HG03521 (cell line): ENCODE results near the gene CHADL.

Source experiments
- ATAC-seq: cut with Tn5 transposase; IDR thresholded peaks from one replicate; pipeline ENCODE4 v1.9.1; 2021; ENCODE audit warnings: mild to moderate bottlenecking, moderate library complexity; ENCODE audit not compliant: unreplicated experiment

CHADL gene

GRCh38 chr22:41256254-41257253, 15.8 kb upstream of the CHADL start:
- no peak for ATAC-seq

DNA sequence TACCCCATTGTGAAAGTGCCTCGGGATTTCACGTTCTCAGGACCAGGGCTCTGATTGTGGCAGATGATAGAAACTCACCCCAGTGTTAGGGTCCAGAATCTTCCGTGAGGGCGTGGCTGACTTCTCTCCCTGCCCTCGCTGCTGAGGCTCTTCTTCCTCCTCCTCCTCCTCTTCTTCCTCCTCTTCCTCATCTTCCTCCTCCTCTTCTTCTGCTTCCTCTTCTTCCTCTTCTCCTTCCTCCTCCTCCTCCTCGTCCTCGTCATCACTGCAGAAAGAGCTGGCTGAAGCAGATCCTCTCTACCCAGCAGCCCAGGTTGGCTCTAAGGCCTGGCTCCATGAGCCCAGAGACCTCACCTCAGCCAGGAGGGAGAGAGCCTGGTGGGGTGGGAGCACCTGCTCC, 13.5 kb upstream of the CHADL start:
- ATAC-seq = no peak

DNA sequence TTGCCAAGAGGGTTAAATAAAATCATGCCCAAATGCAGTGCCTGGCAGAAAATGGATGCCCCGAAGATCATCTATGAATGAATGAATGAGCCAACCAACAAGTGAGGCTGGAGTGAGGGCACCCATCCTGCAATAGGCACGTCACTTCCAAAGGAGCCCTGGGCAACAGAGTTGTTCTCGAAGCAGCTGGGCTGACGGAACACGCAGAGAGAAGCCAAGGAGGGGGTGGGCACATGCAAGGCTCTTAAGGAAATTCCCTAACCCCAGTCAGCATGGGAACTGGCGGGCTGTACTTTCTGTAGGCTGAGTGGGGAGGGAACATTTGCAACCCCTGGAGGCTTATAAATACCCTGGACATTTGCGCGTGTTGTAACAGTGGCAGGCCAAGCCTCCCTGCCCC, 11.6 kb upstream of the CHADL start:
- no peak for ATAC-seq

DNA sequence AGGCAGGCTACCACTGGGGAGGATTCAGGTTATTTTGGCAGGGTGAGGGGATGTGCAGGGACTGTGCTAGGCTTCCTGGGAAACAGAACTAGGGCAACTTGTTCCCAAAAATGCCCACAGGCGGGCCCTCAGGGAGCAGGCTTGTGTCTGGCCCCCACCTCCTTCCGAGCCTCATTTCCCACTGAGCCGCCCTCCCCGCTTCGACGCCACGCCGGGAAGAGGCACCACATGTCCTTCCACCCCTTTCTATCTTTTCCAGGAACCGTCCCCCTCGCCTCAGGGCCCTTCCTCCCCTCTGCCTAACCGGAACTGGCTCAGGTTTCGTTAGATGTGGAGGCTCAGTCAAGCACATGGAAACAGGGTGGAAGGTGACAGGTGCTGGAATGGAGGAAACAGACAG, 9.4 kb upstream of the CHADL start:
- ATAC-seq = no peak

DNA sequence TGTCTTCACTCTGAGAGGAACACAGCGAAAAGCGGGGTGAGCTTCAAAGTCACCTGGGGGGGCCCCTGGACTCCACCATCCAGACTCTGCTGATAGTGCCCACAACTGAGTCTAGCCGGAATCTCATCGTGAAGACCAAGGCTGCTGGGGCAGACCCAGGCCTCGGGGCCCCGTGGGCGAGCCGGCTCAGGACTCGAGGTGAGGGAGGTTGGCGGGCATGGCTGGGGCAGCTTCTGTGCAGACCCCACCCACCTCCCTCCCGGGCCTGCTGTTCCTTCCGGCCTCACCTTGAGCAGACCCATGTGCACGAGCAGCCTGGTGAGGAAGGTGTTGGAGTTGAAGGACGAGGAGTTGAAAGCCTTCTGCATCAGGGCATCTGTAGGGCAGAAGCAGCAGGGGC, 8.7 kb upstream of the CHADL start:
- no peak for ATAC-seq

DNA sequence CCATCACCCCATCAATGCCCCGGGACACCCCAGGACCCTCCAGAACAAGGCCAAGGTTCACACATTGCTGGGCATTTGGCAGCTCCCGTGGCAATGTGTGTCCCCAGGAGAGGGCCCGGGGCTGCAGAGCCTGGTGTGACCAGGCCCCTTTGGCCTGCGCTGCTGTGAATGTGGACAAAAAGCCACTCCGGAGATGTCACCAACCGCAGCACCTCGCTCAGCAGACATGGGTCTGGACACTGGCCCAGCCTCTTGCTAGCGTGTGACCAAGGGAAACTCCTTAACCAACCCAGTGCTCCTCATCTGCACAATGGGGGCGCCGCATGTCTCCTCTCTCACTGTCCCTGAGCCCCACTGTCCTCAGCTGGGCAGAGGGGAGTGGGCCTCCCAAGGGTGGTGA, 8.0 kb upstream of the CHADL start:
- ATAC-seq = no peak

GRCh38 chr22:41248314-41248713, 7.6 kb upstream of the CHADL start:
- no peak for ATAC-seq

GRCh38 chr22:41247703-41248102, 7.0 kb upstream of the CHADL start:
- ATAC-seq = no peak

DNA sequence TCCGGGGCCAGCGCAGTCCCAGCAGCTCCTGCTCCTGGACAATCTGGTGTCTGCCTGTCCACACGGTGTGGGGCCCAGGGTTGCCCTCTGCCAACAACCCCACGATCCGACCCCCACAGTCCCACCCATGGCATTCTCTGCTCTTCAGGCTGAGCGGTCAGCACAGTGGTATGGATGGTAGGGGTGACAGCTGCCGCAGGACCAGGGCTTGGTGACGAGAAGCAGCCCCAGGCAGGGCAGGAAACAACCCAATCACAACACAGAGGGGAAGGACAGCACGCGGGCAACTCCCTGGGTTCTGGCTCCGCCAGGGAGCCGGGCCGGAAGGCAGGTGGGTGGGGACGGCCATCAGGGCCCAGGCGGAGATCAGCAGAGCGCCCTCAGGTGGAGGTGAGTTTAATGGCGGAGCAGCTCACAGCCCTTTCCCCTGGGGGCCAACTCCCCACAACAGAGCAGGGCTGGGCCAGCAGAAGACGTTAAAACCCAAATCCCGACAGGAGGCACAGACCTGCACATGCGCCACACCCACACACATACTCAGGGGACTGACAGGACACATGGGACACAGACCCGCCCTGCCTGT, 5.3 kb upstream of the CHADL start:
- no peak for ATAC-seq

- no peak for ATAC-seq
Measured at GRCh38 chr22:41243361-41243760, 2.6 kb upstream of the CHADL start.

DNA sequence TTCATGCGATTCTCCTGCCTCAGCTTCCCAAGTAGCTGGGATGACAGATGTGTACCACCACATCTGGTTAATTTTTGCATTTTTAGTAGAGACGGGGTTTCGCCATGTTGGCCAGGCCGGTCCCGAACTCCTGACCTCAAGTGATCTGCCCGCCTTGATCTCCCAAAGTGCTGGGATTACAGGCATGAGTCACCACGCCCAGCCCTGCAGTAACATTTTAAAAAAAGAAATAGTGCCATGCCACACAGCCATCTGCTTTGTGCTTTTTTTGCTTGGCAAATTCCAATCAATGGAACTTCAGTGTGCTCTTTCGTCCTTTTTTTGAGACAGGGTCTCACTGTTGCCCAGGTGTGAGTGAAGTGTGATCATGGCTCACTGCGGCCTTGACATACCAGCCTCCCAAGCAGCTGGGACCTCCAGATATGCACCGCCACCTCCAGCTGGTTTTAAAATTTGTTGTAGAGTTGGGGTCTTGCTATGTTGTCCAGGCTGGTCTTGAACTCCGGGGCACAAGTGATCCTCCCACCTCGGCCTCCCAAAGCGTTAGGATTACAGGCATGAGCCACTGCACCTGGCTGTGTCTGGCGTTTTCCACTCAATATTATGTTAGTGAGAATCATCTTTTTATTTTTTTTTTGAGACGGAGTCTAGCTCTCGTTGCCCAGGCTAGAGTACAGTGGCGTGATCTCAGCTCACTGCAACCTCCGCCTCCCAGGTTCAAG, 1.8 kb upstream of the CHADL start:
- ATAC-seq = no peak

- ATAC-seq = no peak
Measured at GRCh38 chr22:41241133-41241676, 474 bp upstream of the CHADL start.

- no peak for ATAC-seq
Measured at GRCh38 chr22:41239443-41240128, 1.1 kb downstream of the CHADL start.

DNA sequence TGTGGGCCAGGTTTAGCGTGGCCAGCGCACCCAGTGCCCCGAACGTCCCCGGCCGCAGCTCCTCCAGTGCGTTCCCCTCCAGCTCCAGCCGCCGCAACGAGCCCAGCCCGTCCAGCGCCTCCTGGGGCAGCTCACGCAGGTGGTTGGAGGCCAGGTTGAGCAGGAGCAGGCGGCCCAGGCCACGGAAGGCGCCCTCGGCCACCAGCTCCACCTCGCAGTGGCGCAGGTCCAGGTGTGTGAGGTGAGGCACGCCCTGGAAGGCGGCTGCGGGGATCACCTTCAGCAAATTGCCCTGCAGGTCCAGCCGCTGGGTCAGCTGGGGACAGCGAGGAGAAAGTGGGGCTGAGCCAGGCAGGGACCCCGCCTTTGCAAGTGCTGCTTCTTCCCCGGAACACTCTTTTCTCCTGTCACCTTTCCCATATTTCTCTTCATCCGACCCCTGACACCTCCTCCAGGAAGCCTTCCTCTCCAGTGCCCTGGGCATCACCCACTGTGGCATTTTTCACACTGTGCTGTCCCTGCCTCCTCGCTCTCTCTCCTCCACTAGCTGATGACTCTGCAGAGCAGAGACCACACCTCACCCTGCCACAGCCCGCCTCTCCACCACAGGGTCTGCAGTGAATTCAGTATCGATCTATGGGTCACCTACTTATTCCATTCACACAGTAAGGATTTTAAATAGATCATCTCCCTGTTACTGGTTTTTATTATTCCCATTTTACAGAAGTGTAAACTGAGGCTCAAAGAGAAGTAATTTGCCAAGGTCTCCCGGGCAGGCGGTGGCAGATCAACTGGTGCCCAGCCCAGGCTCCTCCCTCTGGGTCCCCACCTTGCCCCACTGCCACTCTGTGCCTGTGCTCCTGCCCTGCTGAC, 1.9 kb downstream of the CHADL start:
- no peak for ATAC-seq

DNA sequence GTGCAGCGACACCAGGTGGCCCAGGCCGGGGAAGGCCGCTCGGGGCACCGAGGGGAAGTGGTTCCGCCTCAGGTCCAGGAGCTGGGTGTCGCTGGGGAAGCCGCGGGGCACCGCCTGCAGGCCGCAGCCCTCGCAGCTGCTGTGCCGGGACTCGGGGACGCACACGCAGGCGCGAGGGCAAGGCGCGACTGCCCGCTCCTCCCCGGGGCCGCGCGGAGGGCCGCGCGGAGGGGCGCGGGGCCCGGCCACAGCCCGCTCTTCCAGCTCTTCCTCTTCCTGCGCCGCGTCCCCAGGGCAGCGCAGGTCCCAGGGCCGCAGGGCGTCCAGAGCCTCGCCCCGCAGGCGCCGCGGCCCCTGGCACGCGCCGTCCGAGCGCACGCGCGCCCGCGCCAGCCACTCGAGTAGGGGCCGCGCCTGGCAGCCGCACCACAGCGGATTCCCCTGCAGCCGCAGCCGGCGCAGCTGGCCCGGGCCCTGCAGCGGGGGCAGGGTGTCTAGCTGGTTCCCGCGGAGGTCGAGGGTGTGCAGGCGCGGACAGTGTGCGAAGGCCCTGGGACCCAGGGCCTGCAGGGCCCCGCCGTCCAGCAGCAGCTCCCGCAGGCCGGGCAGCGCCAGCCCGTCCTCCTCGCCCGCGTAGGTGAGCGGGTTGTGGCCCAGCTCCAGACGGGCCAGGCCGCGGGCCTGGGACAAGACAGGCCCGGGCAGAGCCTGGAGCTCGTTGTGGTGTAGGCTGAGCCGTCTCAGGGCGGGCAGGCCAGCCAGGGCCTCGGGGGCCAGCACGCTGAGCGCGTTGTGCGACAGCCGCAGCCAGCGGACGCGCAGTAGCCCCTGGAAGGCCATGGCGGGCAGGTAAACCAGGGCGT, 2.8 kb downstream of the CHADL start:
- ATAC-seq = peak; percentile 59

- no peak for ATAC-seq
Measured at GRCh38 chr22:41237036-41237706, 3.6 kb downstream of the CHADL start.

DNA sequence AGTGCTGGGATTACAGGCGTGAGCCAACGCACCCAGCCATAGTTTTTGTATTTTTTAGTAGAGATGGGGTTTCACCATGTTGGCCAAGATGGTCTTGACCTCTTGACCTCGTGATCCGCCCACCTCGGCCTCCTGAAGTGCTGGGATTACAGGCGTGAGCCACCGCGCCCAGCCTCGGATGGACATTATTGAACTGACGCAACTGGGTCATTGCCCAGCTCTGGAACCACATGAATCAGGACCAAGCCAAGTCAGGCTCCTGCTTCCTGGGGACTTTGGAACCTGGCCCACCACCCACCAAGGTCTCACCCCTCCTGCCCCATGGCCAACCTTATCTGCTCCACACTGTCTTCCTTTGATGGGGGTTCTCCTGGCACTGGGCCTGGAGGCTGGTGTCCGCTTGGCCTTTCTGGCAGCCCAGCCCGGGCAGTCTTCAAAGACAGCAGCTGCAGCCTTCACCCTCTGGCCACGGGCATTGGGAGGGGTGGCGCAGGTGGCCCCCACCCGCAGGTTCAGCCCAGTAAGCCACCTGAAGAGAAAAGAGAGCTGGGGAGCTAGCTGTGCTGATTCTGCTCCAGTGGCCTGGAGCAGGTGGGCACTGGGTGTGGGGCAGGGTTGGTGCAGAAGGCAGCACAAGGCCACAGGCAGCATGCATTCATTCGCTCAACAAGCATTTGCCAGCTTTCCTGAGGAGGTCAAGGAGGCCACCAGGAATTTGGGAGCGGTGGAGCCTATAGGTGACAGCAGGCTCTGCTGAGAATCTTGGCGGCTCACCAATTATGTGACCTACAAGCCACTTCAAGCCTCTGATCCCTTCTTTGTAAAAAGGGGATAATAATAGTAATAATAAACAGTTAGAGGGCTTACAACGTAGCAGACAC, 5.7 kb downstream of the CHADL start:
- no peak for ATAC-seq
